NCI-H345 (cell line): ENCODE data around the gene LZIC.
A peak's percentile ranks its signal among the peaks of the same experiment; 100 is the strongest.

ENCODE experiments used
- DNase-seq: peaks from one replicate; lab custom pipeline; 2025; lab: John Stamatoyannopoulos, UW

Gene LZIC

GRCh38 chr1:9910423-9911178, 32.6 kb downstream of the LZIC start:
- peak; percentile 99 for DNase-seq

GRCh38 chr1:9910076-9910422, 33.1 kb downstream of the LZIC start, which contains the start of gene CTNNBIP1:
CTNNBIP1 (minus strand) TSS chr1:9910269; CDS start chr1:9872064, 38,205 bp downstream.
- no peak for DNase-seq

DNA sequence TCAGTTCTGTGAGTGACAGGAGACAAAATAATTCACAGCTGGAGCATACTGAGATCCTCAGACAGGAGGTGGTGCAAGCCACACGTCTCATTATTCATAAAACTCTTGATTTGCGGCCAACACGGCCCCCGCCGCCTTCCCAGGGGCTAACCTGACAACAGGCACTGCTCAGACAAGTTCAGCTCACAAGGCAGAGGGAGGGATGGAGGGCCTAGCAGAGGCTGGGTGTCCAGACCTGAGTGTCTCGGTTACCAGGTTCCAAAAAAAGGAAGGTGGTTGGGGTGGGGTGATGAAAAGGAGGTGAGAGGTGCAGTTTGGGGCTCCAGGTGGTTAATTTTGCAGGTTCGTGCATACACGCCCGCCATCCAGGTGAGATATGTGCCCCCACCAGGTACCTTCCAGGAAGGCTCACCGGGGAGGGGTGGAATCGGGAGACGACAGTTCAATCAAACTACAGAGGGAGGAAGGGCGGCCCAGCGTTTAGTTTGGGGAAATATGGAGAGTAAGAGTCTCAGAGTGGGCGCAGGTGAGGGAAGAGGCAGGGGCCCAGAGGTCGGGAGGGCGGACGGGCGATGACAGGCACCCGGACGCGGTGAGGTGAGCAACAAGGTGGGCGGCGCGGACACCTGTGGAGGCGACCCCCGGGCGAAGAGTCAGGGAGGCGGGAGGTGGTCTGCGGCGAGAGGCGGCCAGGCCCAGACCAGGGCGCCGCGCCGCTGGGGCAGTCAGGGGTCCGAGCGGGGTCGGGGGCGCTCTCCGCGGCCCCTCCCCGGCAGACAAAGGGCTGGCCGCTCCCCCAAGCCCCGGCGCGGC, 33.8 kb downstream of the LZIC start:
- DNase-seq: peak; percentile 26

GRCh38 chr1:9908871-9909233, 34.3 kb downstream of the LZIC start:
- DNase-seq: no peak

GRCh38 chr1:9907441-9907840, 35.8 kb downstream of the LZIC start:
- no peak for DNase-seq

- no peak for DNase-seq
Measured at GRCh38 chr1:9906466-9906865, 36.7 kb downstream of the LZIC start.

GRCh38 chr1:9905010-9905409, 38.2 kb downstream of the LZIC start:
- DNase-seq: no peak

- DNase-seq: no peak
Measured at GRCh38 chr1:9904596-9904995, 38.6 kb downstream of the LZIC start.

DNA sequence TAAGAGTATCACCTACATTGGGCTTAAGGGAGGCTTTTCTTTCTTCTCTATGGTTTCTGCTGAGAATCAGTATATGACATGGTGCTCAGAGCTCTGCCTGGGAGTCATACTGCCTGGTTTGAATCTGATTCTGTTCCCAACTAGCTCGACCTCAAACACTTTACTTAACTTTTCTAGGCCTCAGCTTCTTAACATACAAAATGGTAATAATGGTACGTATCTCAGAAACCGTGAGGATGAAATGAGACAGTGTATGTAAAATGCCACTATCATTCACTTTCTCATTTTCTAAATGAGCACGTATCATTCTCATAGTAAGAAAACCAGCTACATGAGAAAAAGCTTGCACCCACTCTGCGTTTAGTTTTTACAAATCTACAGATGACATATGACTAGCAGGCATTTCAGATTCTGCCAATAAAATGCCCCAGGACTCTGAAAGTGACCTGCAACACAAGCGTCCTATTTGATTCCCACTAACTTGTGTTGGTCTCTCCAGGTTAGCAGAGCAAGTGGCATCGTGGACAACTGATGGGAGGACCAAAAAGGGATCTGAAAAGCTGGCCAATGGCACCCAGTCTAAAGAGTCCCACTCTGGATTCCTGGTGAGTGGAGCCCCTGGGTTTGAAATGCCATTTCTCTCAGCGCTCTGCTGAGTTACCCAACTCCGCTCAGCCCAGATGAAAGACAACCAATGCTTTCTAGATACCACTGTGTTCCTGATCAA, 39.2 kb downstream of the LZIC start:
- DNase-seq: no peak

DNA sequence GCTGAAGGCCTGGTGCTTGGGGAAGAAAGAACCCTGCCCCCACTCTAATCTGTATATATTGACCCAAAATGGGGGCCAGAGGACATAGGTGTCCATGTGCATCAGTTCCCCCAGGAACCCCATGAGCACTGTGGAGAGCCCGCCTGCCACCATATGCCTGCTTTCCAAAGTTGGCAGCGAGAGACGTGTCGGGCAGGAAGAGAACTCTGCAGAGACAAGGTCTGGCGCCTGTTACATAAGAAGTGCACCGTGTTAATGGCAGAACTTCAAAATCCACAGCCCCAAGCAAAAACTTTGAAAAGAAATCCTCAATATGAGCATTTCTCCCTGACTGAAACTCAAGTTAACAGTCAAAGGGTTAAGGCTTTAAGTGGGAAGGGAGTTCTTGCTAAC, 41.1 kb downstream of the LZIC start:
- no peak for DNase-seq

DNA sequence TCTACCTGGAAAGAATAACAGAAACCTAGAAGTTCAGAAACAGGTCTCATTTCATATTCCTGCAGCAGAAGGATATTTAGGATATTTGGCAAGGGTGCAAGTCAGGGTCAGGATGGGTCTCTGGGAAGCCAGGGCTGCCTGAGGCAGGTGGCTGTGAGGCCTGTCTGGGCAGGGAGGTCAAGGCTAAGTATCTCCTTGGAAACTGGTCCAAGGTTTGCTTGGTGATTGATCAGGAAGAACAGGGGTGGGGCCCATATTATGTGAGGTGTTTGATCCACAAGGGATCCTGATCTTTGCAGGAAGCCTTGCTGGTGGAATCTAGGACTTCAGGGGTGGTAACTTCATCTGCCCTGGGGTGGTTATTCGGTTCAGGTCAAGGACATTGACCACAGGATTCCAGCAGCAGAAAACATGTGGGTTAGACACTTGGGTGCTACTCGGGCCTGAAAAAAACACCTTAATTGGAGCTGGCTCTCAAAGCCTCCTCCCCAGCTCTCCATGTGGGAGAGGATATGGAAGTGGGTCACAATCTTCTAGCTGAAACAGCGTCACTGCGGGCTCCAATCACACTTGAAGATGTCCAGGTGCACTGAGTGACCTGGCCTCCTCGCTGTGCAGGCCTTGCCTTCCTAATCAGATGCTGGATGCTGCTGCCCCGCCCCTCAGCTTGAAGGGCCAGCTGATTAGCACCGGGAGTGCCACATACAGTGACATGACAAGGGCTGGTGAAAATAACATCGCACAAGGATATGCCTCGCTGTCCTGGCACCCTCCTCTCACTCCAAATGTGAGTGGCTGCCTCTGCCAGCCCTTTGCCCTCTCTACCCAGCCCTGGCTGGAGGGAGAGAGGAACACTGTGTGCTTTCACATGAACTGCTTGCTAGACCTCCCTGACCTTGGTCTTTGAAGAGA, 41.8 kb downstream of the LZIC start:
- peak; percentile 9 for DNase-seq

DNA sequence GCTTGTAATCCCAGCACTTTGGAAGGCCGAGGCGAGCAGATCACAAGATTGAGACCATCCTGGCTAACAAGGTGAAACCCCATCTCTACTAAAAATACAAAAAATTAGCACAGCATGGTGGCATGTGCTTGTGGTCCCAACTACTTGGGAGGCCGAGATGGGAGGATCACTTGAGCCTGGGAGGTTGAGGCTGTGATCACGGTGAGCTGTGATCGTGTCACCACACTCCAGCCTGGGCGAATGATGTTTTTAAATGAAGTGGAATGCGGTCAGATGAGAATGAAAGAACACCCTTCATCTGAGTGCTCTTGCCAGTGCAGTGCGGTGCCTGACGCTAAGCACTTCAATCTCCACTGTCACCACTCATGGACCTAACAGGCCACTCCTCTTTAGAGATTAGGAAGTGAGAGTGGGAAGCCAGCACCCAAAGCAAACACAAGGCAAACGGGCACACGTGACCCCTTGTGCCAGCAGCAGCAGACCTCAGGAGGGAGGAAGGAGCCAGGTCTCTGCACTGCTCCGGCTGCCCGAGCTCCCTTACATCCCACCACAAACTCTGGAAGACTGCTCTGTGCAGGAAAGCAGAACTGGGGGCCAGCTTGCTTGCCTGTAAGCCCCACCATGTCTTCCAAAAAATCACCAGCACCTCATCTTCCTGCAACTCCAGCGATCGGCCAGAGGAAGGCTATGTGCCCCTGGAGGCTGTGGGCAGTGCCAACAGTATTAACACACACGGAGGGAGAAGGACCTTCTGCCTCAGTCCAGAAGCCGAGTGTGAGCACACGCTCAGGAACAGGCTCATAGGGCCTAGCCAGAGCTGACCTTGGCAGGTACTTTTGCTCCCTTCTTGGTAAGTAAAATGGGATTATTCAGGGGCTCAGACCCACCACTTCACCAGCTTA, 42.8 kb downstream of the LZIC start:
- DNase-seq: peak; percentile 92

GRCh38 chr1:9894115-9894514, 49.1 kb downstream of the LZIC start:
- DNase-seq: no peak

DNA sequence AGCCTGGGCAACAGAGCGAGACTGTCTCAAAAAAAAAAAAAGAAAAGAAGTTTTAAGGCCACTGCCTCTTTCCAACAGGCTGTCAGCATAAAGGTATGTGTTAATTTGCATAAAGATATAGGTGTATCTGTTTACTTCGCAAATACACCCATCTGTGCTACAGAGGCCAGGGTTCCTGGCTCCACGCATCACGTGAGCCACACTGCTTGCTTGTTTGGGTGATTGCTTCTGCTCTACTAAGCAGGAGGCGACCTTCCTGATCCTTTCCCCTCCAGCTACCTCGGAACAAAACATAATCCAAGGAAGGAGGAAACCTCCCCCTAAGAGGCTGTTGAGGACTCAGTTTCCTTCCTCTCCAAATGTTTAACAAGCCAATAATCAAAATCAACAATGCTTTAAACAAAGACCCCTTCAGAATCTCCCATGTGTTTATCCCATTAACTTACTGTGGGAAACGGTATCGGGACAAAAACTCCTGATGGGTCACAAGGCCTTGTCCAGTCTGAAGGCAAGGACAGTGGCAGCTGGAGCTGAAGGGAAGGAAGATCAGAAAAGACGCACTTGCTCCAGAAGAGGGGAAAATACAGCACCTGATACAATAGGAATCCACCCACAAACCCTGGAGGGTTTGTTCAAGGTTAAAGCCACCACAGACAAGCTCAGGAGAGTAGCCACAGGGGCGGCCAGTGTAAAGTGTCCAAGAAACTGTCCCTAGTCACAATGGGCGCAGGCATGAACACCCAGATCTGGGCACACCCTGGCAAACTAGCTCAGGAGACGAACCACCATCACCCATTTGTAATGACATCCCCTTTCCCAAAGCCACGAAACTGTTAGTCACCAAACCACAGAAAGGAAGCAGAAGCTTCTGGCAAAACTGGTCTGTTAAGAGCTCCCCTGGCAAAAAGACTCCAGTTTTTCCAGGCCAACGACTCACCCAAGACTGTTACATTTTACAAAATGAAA, 50.3 kb downstream of the LZIC start:
- no peak for DNase-seq

DNA sequence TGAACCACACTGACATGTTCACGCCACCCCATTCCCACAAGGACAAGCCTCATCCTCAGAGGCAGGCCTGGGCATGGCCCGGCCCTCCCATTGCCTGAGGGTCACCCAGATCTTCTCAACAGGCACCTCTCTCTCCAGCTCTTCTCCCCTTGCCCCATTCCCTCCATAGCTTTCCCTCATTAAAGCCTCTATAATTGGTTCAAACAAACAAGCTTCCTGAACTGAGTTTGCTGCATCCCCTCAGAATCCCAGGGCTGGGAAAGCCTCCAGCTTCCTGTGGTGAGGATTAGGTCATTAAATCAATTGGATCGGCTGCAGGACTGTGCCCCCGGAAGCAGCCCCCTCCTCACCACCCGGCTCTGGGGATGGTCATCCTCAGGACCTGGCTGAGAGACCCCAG, 52.0 kb downstream of the LZIC start:
- peak; percentile 50 for DNase-seq

DNA sequence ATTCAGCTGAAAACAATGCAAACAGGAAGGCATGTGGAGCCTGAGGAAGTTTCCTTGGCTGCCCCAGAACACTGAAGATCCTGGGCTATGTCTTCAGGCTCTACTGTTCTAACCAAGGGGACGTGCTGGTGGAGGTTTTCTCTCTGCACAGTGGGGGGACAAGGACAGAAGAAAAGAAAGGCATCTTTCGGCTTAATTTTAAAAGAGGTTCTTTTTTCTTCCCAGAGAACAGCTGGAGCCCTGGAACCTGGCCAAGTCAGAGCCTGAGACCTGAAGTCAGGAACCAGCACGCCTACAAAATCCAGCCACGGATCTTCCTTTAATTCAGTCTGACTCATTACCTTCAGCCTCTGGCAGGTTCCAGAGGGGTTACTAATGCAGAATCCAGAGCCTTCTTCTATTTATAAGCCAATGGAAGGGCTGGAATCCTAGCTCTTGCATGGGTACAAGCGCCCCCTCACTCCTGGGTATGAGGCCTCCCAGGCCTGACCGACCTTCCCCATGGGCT, 52.9 kb downstream of the LZIC start:
- peak; percentile 77 for DNase-seq

- DNase-seq: no peak
Measured at GRCh38 chr1:9889411-9889810, 53.8 kb downstream of the LZIC start.

GRCh38 chr1:9888886-9889285, 54.3 kb downstream of the LZIC start:
- DNase-seq: no peak

DNA sequence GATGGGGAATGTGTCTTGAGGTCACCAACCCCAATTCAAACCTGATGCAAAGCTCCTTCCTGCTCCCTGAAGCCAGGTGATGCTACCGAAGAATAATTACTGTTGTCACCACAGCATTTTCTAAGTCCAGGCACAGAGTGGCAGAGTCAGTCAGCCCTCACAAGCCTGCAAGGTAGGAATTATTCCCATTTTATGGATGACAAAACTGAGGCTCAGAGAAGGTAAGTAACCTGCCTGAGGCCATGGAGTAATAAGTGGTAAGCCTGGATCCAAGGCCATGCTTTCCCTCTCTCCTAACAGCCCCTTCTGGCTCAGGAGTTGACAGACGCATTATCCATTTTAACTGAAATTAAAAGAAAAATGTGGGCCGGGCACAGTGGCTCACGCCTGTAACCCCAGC, 56.1 kb downstream of the LZIC start:
- no peak for DNase-seq
